T-helper 22 cell (primary cell): ENCODE results near the gene NRK.
"Not testable (repeated sequence)": the region's sequence is repeated elsewhere in the genome, so short reads cannot be mapped to it uniquely, and the experiment has no call there.

Experiments
- DNase-seq: peaks from one replicate; pipeline ENCODE4 v3.0.0-alpha.2; 2020; ENCODE audit warnings: low read depth

NRK gene

GRCh38 chrX:105822138-105823091 is at the start of gene NRK:
Gene NRK, plus strand, starts transcription at chrX:105822539. Its CDS starts 307 bp downstream, at chrX:105822846.
- DNase-seq, result no peak

- DNase-seq, result no peak
These were observed 48.5 kb upstream of the NRK start for GRCh38 chrX:105773801-105774200.

- no peak for DNase-seq
These were observed 46.7 kb upstream of the NRK start for GRCh38 chrX:105775679-105776078.

- no peak for DNase-seq
These were observed 40.5 kb upstream of the NRK start for GRCh38 chrX:105781804-105782203.

GRCh38 chrX:105796877-105797276 is 25.5 kb upstream of the NRK start:
- DNase-seq, result not testable (repeated sequence)

- no peak for DNase-seq
These were observed 18.4 kb upstream of the NRK start for GRCh38 chrX:105803891-105804290.

GRCh38 chrX:105805655-105806054 is 16.7 kb upstream of the NRK start:
- DNase-seq, result not testable (repeated sequence)

- no peak for DNase-seq
These were observed 5.8 kb upstream of the NRK start for GRCh38 chrX:105816517-105816916.

GRCh38 chrX:105820247-105820646 is 2.1 kb upstream of the NRK start:
- no peak for DNase-seq

- no peak for DNase-seq
These were observed 743 bp upstream of the NRK start for GRCh38 chrX:105821471-105822121.

GRCh38 chrX:105823092-105823455 is 735 bp downstream of the NRK start:
- DNase-seq, result no peak

- no peak for DNase-seq
These were observed 6.7 kb downstream of the NRK start for GRCh38 chrX:105829011-105829410.

- no peak for DNase-seq
These were observed 14.9 kb downstream of the NRK start for GRCh38 chrX:105837232-105837631.

GRCh38 chrX:105845631-105846030 is 23.3 kb downstream of the NRK start:
- no peak for DNase-seq

GRCh38 chrX:105850100-105850499 is 27.8 kb downstream of the NRK start:
- DNase-seq, result not testable (repeated sequence)

GRCh38 chrX:105865709-105866108 is 43.4 kb downstream of the NRK start:
- DNase-seq, result no peak

- no peak for DNase-seq
These were observed 47.4 kb downstream of the NRK start for GRCh38 chrX:105869701-105870100.

GRCh38 chrX:105870445-105870844 is 48.1 kb downstream of the NRK start:
- no peak for DNase-seq

- DNase-seq, result no peak
These were observed 50.6 kb downstream of the NRK start for GRCh38 chrX:105872941-105873340.

- DNase-seq, result no peak
These were observed 52.5 kb downstream of the NRK start for GRCh38 chrX:105874790-105875189.

- no peak for DNase-seq
These were observed 54.3 kb downstream of the NRK start for GRCh38 chrX:105876658-105877057.

- no peak for DNase-seq
These were observed 58.2 kb downstream of the NRK start for GRCh38 chrX:105880491-105880890.

GRCh38 chrX:105882581-105883275 is 60.4 kb downstream of the NRK start:
- no peak for DNase-seq
